ENCODE results near the gene ARFGAP3.
A peak's percentile ranks its signal among the peaks of the same experiment; 100 is the strongest.

The ARFGAP3 gene

GRCh38 chr22:42876041-42876440, 19.0 kb upstream of the ARFGAP3 start:
- Mint-ChIP-seq H3K4me3 (no peak overlapping the region), H3K27me3 (no peaks in the 10 kb centered on the region), H3K36me3 (no peaks in the 10 kb centered on the region), H3K9me3 (no peaks in the 10 kb centered on the region), H3K4me1 (no peaks in the 10 kb centered on the region), H3K27ac (no peak overlapping the region)

GRCh38 chr22:42874010-42874409, 16.9 kb upstream of the ARFGAP3 start:
- H3K27me3 Mint-ChIP-seq: no peaks in the 10 kb centered on the region
- H3K4me3 Mint-ChIP-seq: no peak overlapping the region
- no peaks in the 10 kb centered on the region for H3K4me1 Mint-ChIP-seq
- no peaks in the 10 kb centered on the region for H3K36me3 Mint-ChIP-seq
- no peak overlapping the region for H3K27ac Mint-ChIP-seq
- H3K9me3 Mint-ChIP-seq: no peaks in the 10 kb centered on the region

DNA sequence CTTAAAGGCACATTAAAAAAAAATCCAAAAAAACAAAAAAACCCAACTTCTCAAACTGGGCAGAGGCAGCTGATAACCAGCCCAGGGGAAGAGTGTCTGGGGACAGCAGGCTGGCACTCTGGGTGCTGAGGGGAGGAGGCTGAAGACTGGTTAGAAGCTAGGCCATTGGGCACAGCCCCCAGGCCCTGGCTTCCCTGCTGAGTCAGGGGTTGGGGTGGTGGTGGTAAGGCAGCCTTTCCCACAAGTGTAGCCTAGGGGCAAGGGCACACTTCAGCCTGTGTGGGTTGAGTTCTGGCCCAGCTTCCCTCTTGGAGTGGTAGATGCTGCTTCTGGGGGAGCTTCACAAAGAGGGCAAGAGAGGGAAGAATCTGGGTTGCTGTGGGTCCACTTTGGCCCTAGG, 16.3 kb upstream of the ARFGAP3 start:
- no peak overlapping the region for H3K4me3 Mint-ChIP-seq
- no peaks in the 10 kb centered on the region for H3K9me3 Mint-ChIP-seq
- H3K4me1 Mint-ChIP-seq: no peaks in the 10 kb centered on the region
- H3K36me3 Mint-ChIP-seq: no peaks in the 10 kb centered on the region
- H3K27me3 Mint-ChIP-seq: no peaks in the 10 kb centered on the region
- H3K27ac Mint-ChIP-seq: no peak overlapping the region

GRCh38 chr22:42872821-42873220, 15.7 kb upstream of the ARFGAP3 start:
- H3K27ac Mint-ChIP-seq: peak overlapping the region; percentile 72

DNA sequence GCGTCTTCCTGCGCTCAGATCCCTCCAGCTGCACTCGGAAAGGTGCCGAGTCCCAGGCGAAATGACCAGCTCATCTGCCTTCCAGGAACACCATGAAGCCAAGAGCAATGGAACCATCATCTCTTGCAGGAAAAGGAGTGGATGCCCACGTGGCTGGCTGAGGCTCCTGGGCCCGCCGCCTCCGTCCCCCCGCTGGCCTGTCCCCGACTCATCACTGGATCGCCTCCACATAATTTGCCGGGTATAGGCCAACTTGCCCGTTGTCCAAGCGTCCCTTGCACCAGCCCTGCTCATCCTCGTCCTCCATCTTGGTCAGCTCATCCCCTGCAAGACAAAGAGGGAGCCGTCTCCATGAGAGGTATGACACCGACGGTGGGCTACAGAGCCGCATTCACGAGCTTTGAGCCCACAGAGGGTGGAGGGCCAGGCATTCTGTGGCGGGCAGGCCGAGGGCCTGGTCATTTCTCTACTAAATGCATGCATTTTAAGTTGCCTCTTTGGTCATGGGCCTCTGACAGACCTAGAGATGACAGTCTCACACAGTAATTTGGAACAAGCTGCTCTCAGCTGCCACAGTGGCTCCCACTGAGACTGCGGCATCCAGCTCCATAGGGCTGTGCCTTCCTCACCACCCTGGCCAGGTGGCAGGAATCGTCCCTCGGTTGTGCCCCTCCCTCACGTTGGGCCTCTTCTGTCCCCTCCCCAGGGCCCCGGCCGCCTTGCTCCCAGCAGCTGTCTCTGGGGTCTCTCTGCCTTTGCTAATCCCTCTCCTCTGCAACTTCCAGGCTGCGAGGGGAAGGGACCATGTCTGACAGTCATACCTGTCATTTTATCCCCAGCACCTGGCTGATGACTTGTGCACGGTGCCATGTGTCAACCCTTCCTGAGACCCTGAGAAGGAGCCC, 14.3 kb upstream of the ARFGAP3 start:
- Mint-ChIP-seq H3K4me3 (no peak overlapping the region), H3K27ac (no peak overlapping the region), H3K36me3 (no peaks in the 10 kb centered on the region), H3K4me1 (peaks cover 5% of the 10 kb centered on the region), H3K27me3 (no peaks in the 10 kb centered on the region), H3K9me3 (no peaks in the 10 kb centered on the region)

More at GRCh38 chr22:42872821-42873220, 15.7 kb upstream of the ARFGAP3 start:
- Mint-ChIP-seq H3K27me3 (no peaks in the 10 kb centered on the region), H3K9me3 (no peaks in the 10 kb centered on the region), H3K4me1 (peaks cover 1% of the 10 kb centered on the region), H3K36me3 (no peaks in the 10 kb centered on the region), H3K4me3 (no peak overlapping the region)

- H3K27ac Mint-ChIP-seq: no peak overlapping the region
- H3K9me3 Mint-ChIP-seq: no peaks in the 10 kb centered on the region
- no peak overlapping the region for H3K4me3 Mint-ChIP-seq
- peaks cover 5% of the 10 kb centered on the region for H3K4me1 Mint-ChIP-seq
- H3K27me3 Mint-ChIP-seq: no peaks in the 10 kb centered on the region
- no peaks in the 10 kb centered on the region for H3K36me3 Mint-ChIP-seq
These were observed 12.9 kb upstream of the ARFGAP3 start for GRCh38 chr22:42869888-42870480.

- no peaks in the 10 kb centered on the region for H3K9me3 Mint-ChIP-seq
- H3K4me1 Mint-ChIP-seq: peaks cover 9% of the 10 kb centered on the region
- H3K4me3 Mint-ChIP-seq: no peak overlapping the region
- H3K36me3 Mint-ChIP-seq: peaks cover 1% of the 10 kb centered on the region
- H3K27ac Mint-ChIP-seq: no peak overlapping the region
- H3K27me3 Mint-ChIP-seq: no peaks in the 10 kb centered on the region
These were observed 12.4 kb upstream of the ARFGAP3 start for GRCh38 chr22:42869463-42869862.

DNA sequence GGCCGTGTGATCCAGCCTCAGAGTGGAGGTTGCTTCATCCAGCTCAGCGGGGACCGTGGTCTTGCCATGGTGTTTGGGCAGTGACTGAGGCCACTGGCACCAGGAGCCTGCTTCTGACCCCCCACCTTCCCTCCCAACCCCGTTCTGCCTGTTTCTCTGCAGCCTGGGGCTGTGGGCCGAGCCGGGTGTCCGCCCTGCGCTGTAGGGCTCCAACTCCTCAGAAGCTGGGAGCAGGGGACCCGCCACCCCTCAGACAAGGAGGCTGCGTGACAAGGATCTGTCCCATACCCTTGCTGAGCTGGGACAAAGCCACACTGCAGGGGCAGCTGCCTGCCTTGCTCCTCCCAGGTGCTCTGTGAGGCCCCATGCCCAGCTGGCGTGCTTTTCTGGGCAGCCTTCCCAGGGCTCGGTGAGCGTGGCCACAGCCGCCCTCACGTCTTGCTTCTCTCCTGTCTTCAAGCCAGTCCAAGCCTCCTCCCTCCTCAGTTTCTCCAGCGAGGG, 11.7 kb upstream of the ARFGAP3 start:
- Mint-ChIP-seq H3K27ac (no peak overlapping the region), H3K36me3 (peaks cover 1% of the 10 kb centered on the region), H3K4me3 (no peak overlapping the region), H3K9me3 (no peaks in the 10 kb centered on the region), H3K4me1 (peaks cover 11% of the 10 kb centered on the region), H3K27me3 (no peaks in the 10 kb centered on the region)

GRCh38 chr22:42866100-42866499, 9.0 kb upstream of the ARFGAP3 start:
- H3K27me3 Mint-ChIP-seq: no peaks in the 10 kb centered on the region

GRCh38 chr22:42865536-42865935, 8.5 kb upstream of the ARFGAP3 start:
- no peak overlapping the region for H3K27ac Mint-ChIP-seq
- no peaks in the 10 kb centered on the region for H3K27me3 Mint-ChIP-seq
- peaks cover 6% of the 10 kb centered on the region for H3K36me3 Mint-ChIP-seq
- no peaks in the 10 kb centered on the region for H3K9me3 Mint-ChIP-seq
- H3K4me1 Mint-ChIP-seq: peaks cover 25% of the 10 kb centered on the region
- H3K4me3 Mint-ChIP-seq: no peak overlapping the region

More at GRCh38 chr22:42866100-42866499, 9.0 kb upstream of the ARFGAP3 start:
- no peak overlapping the region for H3K4me3 Mint-ChIP-seq
- peak overlapping the region; percentile 17 for H3K27ac Mint-ChIP-seq
- H3K4me1 Mint-ChIP-seq: peaks cover 25% of the 10 kb centered on the region
- H3K36me3 Mint-ChIP-seq: peaks cover 6% of the 10 kb centered on the region
- H3K9me3 Mint-ChIP-seq: no peaks in the 10 kb centered on the region

DNA sequence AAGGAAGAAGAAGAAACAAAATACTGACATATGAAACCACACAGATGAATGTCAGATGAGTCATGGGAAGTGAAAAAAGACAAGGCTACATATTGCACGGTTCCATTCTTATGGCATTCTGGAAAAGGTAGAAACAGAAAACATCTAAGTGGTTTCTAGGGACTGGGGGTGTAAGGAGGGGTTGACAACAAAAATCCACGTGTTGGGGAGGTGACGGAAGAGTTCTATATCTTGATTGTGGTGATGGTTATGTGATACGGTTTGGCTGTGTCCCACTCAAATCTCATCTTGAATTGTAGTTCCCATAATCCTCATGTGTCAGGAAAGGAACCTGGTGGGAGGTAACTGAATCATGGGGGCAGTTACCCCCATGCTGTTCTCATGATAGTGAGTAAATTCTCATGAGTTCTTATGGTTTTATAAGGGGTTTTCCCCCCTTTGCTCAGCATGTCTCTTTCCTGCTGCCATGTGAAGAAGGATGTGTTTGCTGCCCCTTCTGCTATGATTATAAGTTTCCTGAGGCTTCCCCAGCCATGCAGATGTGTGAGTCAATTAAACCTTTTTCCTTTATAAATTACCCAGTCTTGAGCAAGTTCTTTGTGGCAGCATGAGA, 6.4 kb upstream of the ARFGAP3 start:
- H3K36me3 Mint-ChIP-seq: peaks cover 6% of the 10 kb centered on the region
- H3K27me3 Mint-ChIP-seq: no peaks in the 10 kb centered on the region
- H3K9me3 Mint-ChIP-seq: no peaks in the 10 kb centered on the region
- H3K4me1 Mint-ChIP-seq: peaks cover 25% of the 10 kb centered on the region
- H3K27ac Mint-ChIP-seq: peak overlapping the region; percentile 80
- peak overlapping the region; percentile 15 for H3K4me3 Mint-ChIP-seq

GRCh38 chr22:42862045-42862734, 5.1 kb upstream of the ARFGAP3 start:
- peak overlapping the region; percentile 25 for H3K27ac Mint-ChIP-seq
- H3K4me3 Mint-ChIP-seq: no peak overlapping the region
- peaks cover 6% of the 10 kb centered on the region for H3K36me3 Mint-ChIP-seq
- H3K27me3 Mint-ChIP-seq: no peaks in the 10 kb centered on the region
- H3K9me3 Mint-ChIP-seq: no peaks in the 10 kb centered on the region
- peaks cover 19% of the 10 kb centered on the region for H3K4me1 Mint-ChIP-seq

DNA sequence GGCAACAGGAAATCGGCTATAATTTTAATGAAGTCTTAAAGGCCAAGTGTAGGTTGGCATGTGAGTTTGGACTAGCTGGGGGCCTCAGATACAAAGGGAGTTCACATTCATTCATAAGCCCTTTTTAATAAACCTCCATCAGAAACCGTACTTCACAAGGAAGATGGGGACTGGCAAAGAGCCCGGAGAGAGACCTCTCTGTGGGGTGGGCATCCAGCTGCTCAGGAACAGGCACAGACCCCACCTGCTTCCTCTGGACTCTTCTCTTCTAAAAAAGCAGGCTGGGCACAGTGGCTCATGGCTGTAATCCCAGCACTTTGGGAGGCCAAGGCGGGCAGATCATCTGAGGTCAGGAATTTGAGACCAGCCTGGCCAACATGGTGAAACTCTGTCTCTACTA, 3.9 kb upstream of the ARFGAP3 start:
- Mint-ChIP-seq H3K9me3 (no peaks in the 10 kb centered on the region), H3K4me1 (peaks cover 22% of the 10 kb centered on the region), H3K4me3 (no peak overlapping the region), H3K27me3 (no peaks in the 10 kb centered on the region), H3K36me3 (peaks cover 6% of the 10 kb centered on the region), H3K27ac (no peak overlapping the region)

DNA sequence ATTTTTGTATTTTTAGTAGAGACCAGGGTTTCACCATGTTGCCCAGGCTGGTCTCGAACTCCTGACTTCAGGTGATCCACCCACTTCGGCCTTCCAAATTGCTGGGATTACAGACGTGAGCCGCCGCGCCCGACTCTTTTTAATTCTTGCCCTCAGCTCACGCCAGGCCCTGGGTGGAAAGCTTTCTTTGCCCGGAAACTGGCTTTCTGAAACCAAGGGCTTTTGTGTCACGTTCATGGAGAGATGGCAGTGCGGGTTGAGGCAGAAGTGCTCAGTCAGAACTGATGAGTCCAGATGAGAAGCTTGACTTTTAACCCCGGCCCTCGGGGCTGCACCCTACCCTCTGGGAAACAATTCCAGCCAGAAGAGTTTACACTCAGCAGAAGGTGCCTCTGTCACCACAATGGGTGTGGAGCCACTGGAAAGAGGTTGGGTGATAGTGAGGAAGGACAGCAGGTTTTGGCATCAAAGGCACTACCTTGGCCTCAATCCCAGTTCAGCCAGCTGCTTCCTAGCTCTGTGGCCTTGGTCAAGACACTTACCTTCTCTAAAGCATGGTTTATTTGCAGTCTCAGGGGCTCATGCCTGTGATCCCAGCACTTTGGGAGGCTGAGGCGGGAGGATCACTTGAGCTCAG, 890 bp upstream of the ARFGAP3 start:
- no peaks in the 10 kb centered on the region for H3K27me3 Mint-ChIP-seq
- H3K27ac Mint-ChIP-seq: peak overlapping the region; percentile 35
- H3K9me3 Mint-ChIP-seq: no peaks in the 10 kb centered on the region
- peaks cover 20% of the 10 kb centered on the region for H3K4me1 Mint-ChIP-seq
- peaks cover 5% of the 10 kb centered on the region for H3K36me3 Mint-ChIP-seq
- peak overlapping the region; percentile 47 for H3K4me3 Mint-ChIP-seq

Measured in activated naive CD4-positive, alpha-beta T cell treated with anti-CD3 and anti-CD28 coated beads, Interleukin-2, amount 50 U/mL, for 24 hours (primary cell).